ENCODE measurements around the gene NEO1.
"Not testable (repeated sequence)": the region's sequence is repeated elsewhere in the genome, so short reads cannot be mapped to it uniquely, and the experiment has no call there.

NEO1 gene

GRCh38 chr15:73264881-73265280, 212.6 kb downstream of the NEO1 start:
- no peak for DNase-seq (ENCODE audit: low read depth)

GRCh38 chr15:73265536-73266153, 213.4 kb downstream of the NEO1 start:
- peak; percentile 42 for DNase-seq (ENCODE audit: low read depth)

- no peak for DNase-seq (ENCODE audit: low read depth)
Measured at GRCh38 chr15:73268457-73268856, 216.2 kb downstream of the NEO1 start.

- no peak for DNase-seq (ENCODE audit: low read depth)
Measured at GRCh38 chr15:73270366-73271097, 218.3 kb downstream of the NEO1 start.

- DNase-seq (ENCODE audit: low read depth): peak; percentile 21
Measured at GRCh38 chr15:73273181-73274002, 221.1 kb downstream of the NEO1 start.

- no peak for DNase-seq (ENCODE audit: low read depth)
Measured at GRCh38 chr15:73275862-73276261, 223.6 kb downstream of the NEO1 start.

- no peak for DNase-seq (ENCODE audit: low read depth)
Measured at GRCh38 chr15:73282567-73283365, 230.5 kb downstream of the NEO1 start.

- no peak for DNase-seq (ENCODE audit: low read depth)
Measured at GRCh38 chr15:73283366-73283962, 231.2 kb downstream of the NEO1 start.

GRCh38 chr15:73284090-73284716, 231.9 kb downstream of the NEO1 start:
- no peak for DNase-seq (ENCODE audit: low read depth)

GRCh38 chr15:73286311-73286710, 234.0 kb downstream of the NEO1 start:
- DNase-seq (ENCODE audit: low read depth): no peak

GRCh38 chr15:73287019-73287418, 234.8 kb downstream of the NEO1 start:
- DNase-seq (ENCODE audit: low read depth): no peak

- DNase-seq (ENCODE audit: low read depth): no peak
Measured at GRCh38 chr15:73291441-73291840, 239.2 kb downstream of the NEO1 start.

GRCh38 chr15:73293773-73294172, 241.5 kb downstream of the NEO1 start:
- no peak for DNase-seq (ENCODE audit: low read depth)

GRCh38 chr15:73295630-73296286, 243.5 kb downstream of the NEO1 start:
- DNase-seq (ENCODE audit: low read depth): no peak

- no peak for DNase-seq (ENCODE audit: low read depth)
Measured at GRCh38 chr15:73296609-73297353, 244.5 kb downstream of the NEO1 start.

- no peak for DNase-seq (ENCODE audit: low read depth)
Measured at GRCh38 chr15:73298522-73299245, 246.4 kb downstream of the NEO1 start.

GRCh38 chr15:73300286-73300685, 248.0 kb downstream of the NEO1 start:
- DNase-seq (ENCODE audit: low read depth): not testable (repeated sequence)

- no peak for DNase-seq (ENCODE audit: low read depth)
Measured at GRCh38 chr15:73303636-73304035, 251.4 kb downstream of the NEO1 start.

Measured in activated T-cell treated with anti-CD3 and anti-CD28 coated beads for 48 hours (primary cell).